Mesothelial cell of epicardium (in vitro differentiated cells): ENCODE results near the gene MPHOSPH8. TPM values are rescaled to one million over a fixed set of nuclear protein-coding genes. Genes with fewer than 3 reads are reported as not detected.
"Not testable (repeated sequence)": the region's sequence is repeated elsewhere in the genome, so short reads cannot be mapped to it uniquely, and the experiment has no call there.

ENCODE experiments used
- DNase-seq, 2 experiments: peaks; one replicate each; pipeline ENCODE4 v3.0.0; 2021; ENCODE audit warnings: low spot score in 2 of 2; ENCODE audit not compliant: unreplicated experiment in 2 of 2
- H3K27ac Mint-ChIP-seq: 2 replicates; pipeline ENCODE4 v1.8.0; 2021; ENCODE audit warnings: mixed read lengths
- H3K27me3 Mint-ChIP-seq: 2 replicates; pipeline ENCODE4 v1.8.0; 2021; ENCODE audit warnings: low read depth, mixed read lengths
- H3K36me3 Mint-ChIP-seq: 2 replicates; pipeline ENCODE4 v1.8.0; 2021; ENCODE audit warnings: mixed read lengths
- H3K4me1 Mint-ChIP-seq: 2 replicates; pipeline ENCODE4 v1.8.0; 2021; ENCODE audit warnings: mixed read lengths
- H3K4me3 Mint-ChIP-seq: 2 replicates; pipeline ENCODE4 v1.8.0; 2021; ENCODE audit warnings: mild to moderate bottlenecking, moderate library complexity, mixed read lengths
- H3K9me3 Mint-ChIP-seq: 2 replicates; pipeline ENCODE4 v1.8.0; 2021; ENCODE audit warnings: mixed read lengths
- CTCF ChIP-seq: fragments of 200-600 bp; sonication (generic); IDR thresholded peaks from one replicate; pipeline ENCODE4 v1.5.0; 2021; ENCODE audit warnings: antibody characterized with exemption; ENCODE audit not compliant: unreplicated experiment
- total RNA-seq: library from RNA; stranded (reverse); gene quantifications from 3 replicates; pipeline ENCODE4 v1.2.1, GENCODE V29; 2021

Gene MPHOSPH8
- total RNA-seq, 1 donor from 2014 or later = 32.6 TPM

DNA sequence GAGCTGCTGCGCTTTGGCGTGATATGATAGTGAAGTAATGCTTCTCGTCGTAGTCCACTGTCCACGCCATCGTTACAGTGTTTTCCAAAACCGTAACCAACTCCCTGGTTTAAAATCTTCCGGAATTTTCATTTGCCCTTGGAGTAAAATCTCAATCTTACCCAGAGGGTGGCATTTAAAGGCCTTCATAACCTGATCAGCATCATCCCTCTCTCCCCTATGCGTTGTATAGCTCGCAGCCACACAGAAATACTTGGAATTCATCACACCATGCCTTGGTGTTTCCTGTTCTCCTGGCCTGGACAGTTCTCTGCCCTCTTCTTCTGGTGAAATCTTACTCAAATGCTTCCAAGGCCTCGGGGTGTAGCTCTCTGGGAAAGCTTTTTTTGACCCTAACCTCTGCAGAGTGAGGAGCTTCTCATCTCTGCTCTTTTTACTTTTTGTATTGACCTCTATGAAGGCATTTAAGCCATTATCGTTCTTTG, 839 bp downstream of the MPHOSPH8 start:
- no peak for TF ChIP-seq CTCF
- no peak for DNase-seq

GRCh38 chr13:19635926-19636325, 2.5 kb downstream of the MPHOSPH8 start:
- Mint-ChIP-seq H3K4me1 (peaks cover 16% of the 10 kb centered on the region), H3K4me3 (peak overlapping the region; percentile 47), H3K27ac (peak overlapping the region; percentile 36)
- H3K9me3 Mint-ChIP-seq, DNase-seq, H3K36me3 Mint-ChIP-seq, H3K27me3 Mint-ChIP-seq: not testable (repeated sequence)

More for the DNA sequence above, 839 bp downstream of the MPHOSPH8 start:
- Mint-ChIP-seq H3K36me3 (peaks cover 14% of the 10 kb centered on the region), H3K27me3 (no peaks in the 10 kb centered on the region), H3K4me1 (peaks cover 16% of the 10 kb centered on the region), H3K9me3 (peaks cover 8% of the 10 kb centered on the region), H3K4me3 (peak overlapping the region; percentile 98), H3K27ac (peak overlapping the region; percentile 99)

DNA sequence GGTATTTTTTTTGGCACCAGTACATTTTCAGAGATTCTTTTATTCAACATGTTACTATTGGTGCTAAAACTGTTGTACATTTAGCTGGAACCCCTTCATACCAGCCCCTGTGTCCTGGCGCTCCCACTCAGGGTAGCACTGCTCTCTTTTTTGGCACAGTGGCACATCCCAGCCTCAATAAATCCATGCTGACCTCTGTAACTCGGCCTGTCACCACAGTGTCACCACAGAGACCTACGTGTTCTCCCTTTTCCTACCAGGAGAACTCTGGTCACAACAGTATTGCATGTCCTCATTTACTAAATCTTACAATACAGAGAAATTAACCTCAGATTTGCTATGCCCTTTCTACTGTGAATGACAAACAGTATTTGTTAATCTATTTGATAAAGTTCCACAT, 10.2 kb downstream of the MPHOSPH8 start:
- H3K4me3 Mint-ChIP-seq = no peak overlapping the region
- no peak overlapping the region for H3K27ac Mint-ChIP-seq
- TF ChIP-seq CTCF = no peak
- H3K27me3 Mint-ChIP-seq = no peaks in the 10 kb centered on the region
- H3K36me3 Mint-ChIP-seq = peaks cover 26% of the 10 kb centered on the region
- H3K4me1 Mint-ChIP-seq = no peaks in the 10 kb centered on the region
- no peak for DNase-seq
- no peaks in the 10 kb centered on the region for H3K9me3 Mint-ChIP-seq

DNA sequence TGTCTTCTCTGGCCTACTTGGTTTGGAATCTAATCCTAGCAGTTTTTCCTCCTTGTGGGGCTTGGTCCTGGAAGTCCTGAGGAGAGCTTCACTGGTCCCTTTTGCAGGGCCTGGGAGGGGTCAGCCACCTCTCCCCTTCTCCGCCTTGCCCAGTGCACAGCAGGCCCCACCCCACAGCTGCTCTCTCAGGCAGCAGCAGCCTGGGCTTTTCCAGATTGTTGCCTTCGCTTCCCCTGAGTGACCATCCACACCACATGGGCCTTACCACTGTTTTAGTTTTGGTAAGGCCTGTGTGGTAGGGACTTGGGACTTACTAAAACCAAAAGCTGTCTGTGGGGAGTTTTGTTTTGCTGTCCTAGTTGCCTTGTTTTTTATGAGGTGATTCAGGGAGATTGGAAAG, 11.5 kb downstream of the MPHOSPH8 start:
- TF ChIP-seq CTCF = no peak
- DNase-seq = no peak
- H3K9me3 Mint-ChIP-seq = no peaks in the 10 kb centered on the region
- H3K27ac Mint-ChIP-seq = no peak overlapping the region
- no peaks in the 10 kb centered on the region for H3K4me1 Mint-ChIP-seq
- peaks cover 29% of the 10 kb centered on the region for H3K36me3 Mint-ChIP-seq
- H3K4me3 Mint-ChIP-seq = no peak overlapping the region
- H3K27me3 Mint-ChIP-seq = no peaks in the 10 kb centered on the region

DNA sequence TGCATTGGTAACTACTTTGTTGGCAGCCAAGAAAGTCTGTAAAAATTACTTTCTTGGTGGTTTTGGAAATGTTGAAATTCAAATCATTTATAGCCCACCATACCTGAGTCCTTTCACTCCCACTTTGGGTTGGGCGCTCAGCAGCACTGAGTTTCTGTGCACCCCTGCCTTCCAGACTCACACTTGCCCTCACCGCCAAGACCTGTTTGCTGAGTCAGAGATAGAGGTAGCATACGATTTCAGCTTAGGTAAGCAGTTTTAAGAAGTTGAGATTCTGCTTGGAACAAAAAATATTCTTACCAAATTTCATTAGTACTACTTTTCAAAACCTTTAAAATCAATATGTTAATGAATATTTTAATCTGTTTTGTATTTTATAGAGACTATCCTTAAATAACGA, 12.6 kb downstream of the MPHOSPH8 start:
- no peak overlapping the region for H3K4me3 Mint-ChIP-seq
- peaks cover 38% of the 10 kb centered on the region for H3K36me3 Mint-ChIP-seq
- no peak for TF ChIP-seq CTCF
- no peak for DNase-seq
- H3K4me1 Mint-ChIP-seq = no peaks in the 10 kb centered on the region
- no peaks in the 10 kb centered on the region for H3K9me3 Mint-ChIP-seq
- no peaks in the 10 kb centered on the region for H3K27me3 Mint-ChIP-seq
- peak overlapping the region; percentile 81 for H3K27ac Mint-ChIP-seq

- no peak for DNase-seq
- Mint-ChIP-seq H3K4me3 (no peak overlapping the region), H3K36me3 (peaks cover 47% of the 10 kb centered on the region), H3K4me1 (no peaks in the 10 kb centered on the region), H3K27me3 (no peaks in the 10 kb centered on the region), H3K9me3 (no peaks in the 10 kb centered on the region), H3K27ac (no peak overlapping the region)
- TF ChIP-seq CTCF = no peak
Observed at GRCh38 chr13:19650742-19651141, 17.3 kb downstream of the MPHOSPH8 start.
